Neural progenitor cell (in vitro differentiated cells): ENCODE results near the gene MBLAC1. TPM values are rescaled to one million over a fixed set of nuclear protein-coding genes. Genes with fewer than 3 reads are reported as not detected.
A peak's percentile ranks its signal among the peaks of the same experiment; 100 is the strongest.

Source experiments
- DNase-seq: peaks from one replicate; pipeline ENCODE4 v3.0.0-alpha.2; 2016; ENCODE audit warnings: low spot score
- H2AFZ ChIP-seq: fragments of 200-600 bp; sonication (generic); replicated peaks from 2 replicates; pipeline ENCODE4 v1.6.1; 2016; ENCODE audit warnings: antibody characterized with exemption
- H3F3A ChIP-seq: fragments of 200-600 bp; sonication (generic); 2 replicates; pipeline ENCODE4 v1.6.1; 2016; ENCODE audit warnings: antibody characterized with exemption, low read depth
- H3K27ac ChIP-seq: fragments of 200-600 bp; sonication (generic); 2 replicates; pipeline ENCODE4 v1.5.1; 2016; ENCODE audit warnings: mild to moderate bottlenecking
- H3K27me3 ChIP-seq: fragments of 200-600 bp; sonication (generic); 2 replicates; pipeline ENCODE4 v1.6.1; 2016; ENCODE audit warnings: mild to moderate bottlenecking, moderate library complexity
- H3K36me3 ChIP-seq: fragments of 200-600 bp; sonication (generic); 2 replicates; pipeline ENCODE4 v1.5.1; 2016
- H3K4me1 ChIP-seq: fragments of 200-600 bp; sonication (generic); 2 replicates; pipeline ENCODE4 v1.6.1; 2016; ENCODE audit warnings: mixed run types
- H3K4me2 ChIP-seq: fragments of 200-600 bp; sonication (generic); 2 replicates; pipeline ENCODE4 v1.6.1; 2016
- H3K4me3 ChIP-seq: fragments of 200-600 bp; sonication (generic); 2 replicates; pipeline ENCODE4 v1.5.1; 2016
- H3K79me2 ChIP-seq: fragments of 200-600 bp; sonication (generic); 2 replicates; pipeline ENCODE4 v1.6.1; 2016; ENCODE audit warnings: low read depth
- H3K9ac ChIP-seq: fragments of 200-600 bp; sonication (generic); 2 replicates; pipeline ENCODE4 v1.6.1; 2016
- H3K9me3 ChIP-seq: fragments of 200-600 bp; sonication (generic); 2 replicates; pipeline ENCODE4 v1.5.1; 2016; ENCODE audit warnings: low read depth
- H4K20me1 ChIP-seq: fragments of 200-600 bp; sonication (generic); 2 replicates; pipeline ENCODE4 v1.6.1; 2016; ENCODE audit warnings: low read depth
- H3K27ac Mint-ChIP-seq: 3 replicates; pipeline ENCODE4 v1.8.0; 2021; ENCODE audit warnings: mixed read lengths
- H3K27me3 Mint-ChIP-seq: 2 replicates; pipeline ENCODE4 v1.8.0; 2022; ENCODE audit warnings: low read depth, mild to moderate bottlenecking, inconsistent platforms, moderate library complexity, mixed read lengths; ENCODE audit not compliant: insufficient read depth
- H3K36me3 Mint-ChIP-seq: 3 replicates; pipeline ENCODE4 v1.8.0; 2021; ENCODE audit warnings: mixed read lengths
- H3K4me1 Mint-ChIP-seq: 3 replicates; pipeline ENCODE4 v1.8.0; 2021; ENCODE audit warnings: mixed read lengths
- H3K4me3 Mint-ChIP-seq: 3 replicates; pipeline ENCODE4 v1.8.0; 2021; ENCODE audit warnings: mild to moderate bottlenecking, moderate library complexity, mixed read lengths
- H3K9me3 Mint-ChIP-seq: 3 replicates; pipeline ENCODE4 v1.8.0; 2020; ENCODE audit warnings: mixed read lengths
- CTCF ChIP-seq: fragments of 200-600 bp; sonication (generic); IDR thresholded peaks from 2 replicates; pipeline ENCODE4 v1.5.1; 2017; ENCODE audit warnings: antibody characterized with exemption, mild to moderate bottlenecking
- EZH2 ChIP-seq: fragments of 200-600 bp; sonication (generic); IDR thresholded peaks from 2 replicates; pipeline ENCODE4 v1.6.1; 2017; ENCODE audit warnings: antibody characterized with exemption, mild to moderate bottlenecking, moderate library complexity
- EZH2phosphoT487 ChIP-seq: fragments of 200-600 bp; sonication (generic); IDR thresholded peaks from 2 replicates; pipeline ENCODE4 v1.6.1; 2017; ENCODE audit warnings: antibody characterized with exemption
- total RNA-seq: library from RNA; depleted of rRNA; stranded (reverse); fragments of >200 nt; gene quantifications from 2 replicates; pipeline ENCODE4 v1.2.3, GENCODE V29; 2015; ENCODE audit warnings: low replicate concordance

Gene MBLAC1
- total RNA-seq, 1 donor from 2014 or later = 1.6 TPM

GRCh38 chr7:100119072-100119969 is 7.4 kb upstream of the MBLAC1 start, which contains the start of the genes CNPY4 and TAF6:
CNPY4 (plus strand) TSS chr7:100119634; CDS start chr7:100119745, 111 bp downstream.
TAF6 (minus strand) TSS chr7:100119358; CDS start chr7:100114209, 5,149 bp downstream.
- H3K27ac Mint-ChIP-seq = peak within 1 kb of the TSS; percentile 100
- peak within 1 kb of the TSS; percentile 98 for H3K27ac ChIP-seq
- peaks cover 34% of the 10 kb centered on the region for H3K79me2 ChIP-seq

GRCh38 chr7:100119970-100120732 is 6.6 kb upstream of the MBLAC1 start:
- DNase-seq = peak; percentile 86
- H3K4me3 ChIP-seq = peak overlapping the region; percentile 99
- H3K79me2 ChIP-seq = peaks cover 34% of the 10 kb centered on the region
- Mint-ChIP-seq H3K4me3 (peak overlapping the region; percentile 99), H3K27ac (peak overlapping the region; percentile 100), H3K4me1 (peaks cover 22% of the 10 kb centered on the region), H3K9me3 (no peaks in the 10 kb centered on the region), H3K27me3 (peaks cover 4% of the 10 kb centered on the region), H3K36me3 (peaks cover 15% of the 10 kb centered on the region)
- peaks cover 26% of the 10 kb centered on the region for H3F3A ChIP-seq
- H2AFZ ChIP-seq = peak overlapping the region; percentile 96
- no peaks in the 10 kb centered on the region for H3K36me3 ChIP-seq
- peaks cover 12% of the 10 kb centered on the region for H3K4me1 ChIP-seq
- no peaks in the 10 kb centered on the region for H3K9me3 ChIP-seq
- H3K4me2 ChIP-seq = peak overlapping the region; percentile 84
- H3K27me3 ChIP-seq = no peaks in the 10 kb centered on the region
- no peaks in the 10 kb centered on the region for H4K20me1 ChIP-seq
- H3K9ac ChIP-seq = peak overlapping the region; percentile 11
- H3K27ac ChIP-seq = no peak overlapping the region
- TF ChIP-seq EZH2phosphoT487 (no peak), CTCF (no peak), EZH2 (no peak)

More at GRCh38 chr7:100119072-100119969, 7.4 kb upstream of the MBLAC1 start, which contains the start of the genes CNPY4 and TAF6:
- Histone ChIP-seq H3F3A (peaks cover 23% of the 10 kb centered on the region), H3K4me3 (peak within 1 kb of the TSS; percentile 99), H3K4me2 (peak within 1 kb of the TSS; percentile 84), H3K4me1 (peaks cover 12% of the 10 kb centered on the region), H4K20me1 (no peaks in the 10 kb centered on the region), H3K9ac (peak within 1 kb of the TSS; percentile 89), H3K36me3 (no peaks in the 10 kb centered on the region), H3K27me3 (no peaks in the 10 kb centered on the region), H3K9me3 (no peaks in the 10 kb centered on the region), H2AFZ (peak within 1 kb of the TSS; percentile 96)
- H3K27me3 Mint-ChIP-seq = peaks cover 4% of the 10 kb centered on the region
- peaks cover 17% of the 10 kb centered on the region for H3K4me1 Mint-ChIP-seq
- H3K9me3 Mint-ChIP-seq = no peaks in the 10 kb centered on the region
- peak within 1 kb of the TSS; percentile 99 for H3K4me3 Mint-ChIP-seq
- DNase-seq = peak; percentile 98
- TF ChIP-seq EZH2phosphoT487 (no peak), EZH2 (no peak)
- H3K36me3 Mint-ChIP-seq = peaks cover 10% of the 10 kb centered on the region

GRCh38 chr7:100120733-100121036 is 6.1 kb upstream of the MBLAC1 start:
- Mint-ChIP-seq H3K4me1 (peaks cover 26% of the 10 kb centered on the region), H3K4me3 (peak overlapping the region; percentile 99), H3K36me3 (peaks cover 15% of the 10 kb centered on the region), H3K27me3 (peaks cover 4% of the 10 kb centered on the region), H3K9me3 (no peaks in the 10 kb centered on the region), H3K27ac (no peak overlapping the region)
- Histone ChIP-seq H3K79me2 (peaks cover 37% of the 10 kb centered on the region), H3K4me2 (peak overlapping the region; percentile 84), H4K20me1 (no peaks in the 10 kb centered on the region), H3K4me3 (peak overlapping the region; percentile 99), H3K27ac (no peak overlapping the region), H3K4me1 (peaks cover 12% of the 10 kb centered on the region), H3K27me3 (no peaks in the 10 kb centered on the region), H3F3A (peaks cover 31% of the 10 kb centered on the region), H3K9ac (no peak overlapping the region), H3K9me3 (no peaks in the 10 kb centered on the region), H3K36me3 (no peaks in the 10 kb centered on the region), H2AFZ (no peak overlapping the region)
- no peak for DNase-seq
- TF ChIP-seq EZH2phosphoT487 (no peak), EZH2 (no peak), CTCF (no peak)
